ENCODE measurements around the gene RNLS.

- TF ChIP-seq CTCF (conservative IDR thresholded peaks at IDR 0.05 in 1 of 2, IDR thresholded peaks at IDR 0.05 in 1 of 2; ENCODE audit: extremely low read depth in 1 of 2, insufficient read depth in 1 of 2, low read depth in 1 of 2, low read length in 2 of 2) (no peak), EZH2 (IDR thresholded peaks at IDR 0.05; ENCODE audit: borderline replicate concordance, low read length) (no peak)
Measured at GRCh38 chr10:88322324-88323063, 260.6 kb downstream of the RNLS start.

Measured in mammary epithelial cell (primary cell).